Pancreas (tissue), 10 donors: ENCODE measurements around the gene FOCAD. TPM values are rescaled to one million over a fixed set of nuclear protein-coding genes. Genes with fewer than 3 reads are reported as not detected.

Source experiments
- ATAC-seq, 4 donors: fragments of 200-7000 bp; cut with Tn5 transposase; one replicate each; pipeline versions ENCODE4 v1.8.0 to v1.9.1; 2020; ENCODE audit warnings: mild to moderate bottlenecking in 4 of 4, moderate library complexity in 4 of 4
- DNase-seq, 6 donors: peaks; one replicate each; pipeline ENCODE4 v3.0.0-alpha.2; 2020
- FAIRE-seq: peaks from 2 replicates; lab custom pipeline; 2012; peaks lifted over from hg19 to GRCh38; lab: Jason Lieb, UNC
- H3K27ac ChIP-seq, 4 donors: fragments of 200-600 bp; sonication (generic); 1 replicate in 3 of 4; 2 replicates in 1 of 4; pipeline versions ENCODE4 v1.5.0 to v1.8.0; 2020
- H3K27me3 ChIP-seq, 4 donors: fragments of 200-600 bp; one replicate each; pipeline ENCODE4 v1.8.0; 2021
- H3K36me3 ChIP-seq, 3 donors: fragments of 200-600 bp; sonication (generic) in 1 of 3; one replicate each; pipeline versions ENCODE4 v1.5.0 to v1.8.0; 2020 to 2021
- H3K4me1 ChIP-seq, 3 donors: fragments of 200-600 bp; one replicate each; pipeline ENCODE4 v1.8.0; 2021
- H3K4me3 ChIP-seq, 4 donors: fragments of 200-600 bp; sonication (generic) in 2 of 4; one replicate each; pipeline versions ENCODE4 v1.5.0 to v1.8.0; 2020 to 2021
- H3K9me3 ChIP-seq, 4 donors: fragments of 200-600 bp; one replicate each; pipeline ENCODE4 v1.8.0; 2021
- whole genome bisulfite sequencing, 2 donors: extraction: QIAGEN DNeasy Blood & Tissue Kit; methylation state at CpG; one replicate each; pipeline ENCODE4 v1.1.7; 2013; 5-methylcytosine and 5-hydroxymethylcytosine counted together
- intact Hi-C, 3 donors: fragments of 100-400 bp; cut with DNase I; formaldehyde crosslinking; loops; one replicate each; pipeline versions ENCODE4 v1.11.1 to v1.14.2; 2022
- polyA plus RNA-seq, 2 donors: library from polyadenylated mRNA; stranded (reverse); fragments of 200-250 nt; gene quantifications; one replicate each; pipeline ENCODE4 v1.2.3, GENCODE V29; 2013
- total RNA-seq, 6 donors: library from RNA; stranded (reverse); fragmentation: NEBNext Ultra II Directional in 4 of 6; extraction: Animal tissue kit (Norgen Biotek cat#: 25700) in 4 of 6; gene quantifications; one replicate each; pipeline versions ENCODE4 v1.2.1 to v1.2.4, GENCODE V29; 2021 to 2023
- TF ChIP-seq, protein P1 (sequence below), 4 donors: fragments of 200-600 bp; sonication (generic) in 3 of 4; IDR thresholded peaks; one replicate each; pipeline versions ENCODE4 v1.5.0 to v1.8.0; 2021; ENCODE audit warnings: antibody characterized with exemption in 4 of 4
- donor health status: healthy with polysubstance abuse.
- donor health status: DM: no; HTN: no; CAD: no; lungs with moderate emphysema.
- donor health status: DM: no; HTN: no; CAD: no.
- donor health status: control.
- donor health status: control.
- donor health status: Bipolar disorder and iron deficiency.
- donor health status: DM: yes; HTN: yes; CAD: no.
- donor health status: DM: no; HTN: no; CAD: no.
- donor health status: DM: no; HTN: no; CAD: no.
- donor health status: DM: yes; HTN: yes; CAD: no.

The FOCAD gene
- total and polyA plus RNA-seq, 8 donors = 5.4 to 27.7 (median 16.8) TPM

DNA sequence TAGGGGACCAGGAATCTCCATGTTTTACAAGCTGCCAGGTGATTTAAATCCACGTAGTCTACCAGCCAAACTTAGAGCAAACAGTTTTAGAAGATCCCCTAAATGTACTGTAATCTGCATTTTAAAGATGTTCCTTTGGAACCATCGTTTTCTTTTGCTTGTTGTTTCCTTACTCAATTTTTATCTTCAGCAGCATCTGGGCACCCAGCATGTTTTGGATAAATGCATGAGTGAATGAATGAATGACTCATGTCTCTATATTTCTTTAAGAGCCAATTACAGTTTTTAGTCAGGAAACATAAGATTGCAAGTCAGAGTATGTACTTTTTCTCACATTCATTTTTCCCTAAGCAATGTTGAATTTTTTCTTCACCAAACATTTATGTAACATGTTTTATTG is 224.4 kb downstream of the FOCAD start:
- no peak overlapping the region for H3K4me3 ChIP-seq
- H3K27me3 ChIP-seq = no peaks in the 10 kb centered on the region
- ATAC-seq = no peak
- intact Hi-C loops = no loop called here
- WGBS, 2 donors = 59 to 70% methylated on average over 2 of the region's 2 CpGs
- TF ChIP-seq, protein P1, sequence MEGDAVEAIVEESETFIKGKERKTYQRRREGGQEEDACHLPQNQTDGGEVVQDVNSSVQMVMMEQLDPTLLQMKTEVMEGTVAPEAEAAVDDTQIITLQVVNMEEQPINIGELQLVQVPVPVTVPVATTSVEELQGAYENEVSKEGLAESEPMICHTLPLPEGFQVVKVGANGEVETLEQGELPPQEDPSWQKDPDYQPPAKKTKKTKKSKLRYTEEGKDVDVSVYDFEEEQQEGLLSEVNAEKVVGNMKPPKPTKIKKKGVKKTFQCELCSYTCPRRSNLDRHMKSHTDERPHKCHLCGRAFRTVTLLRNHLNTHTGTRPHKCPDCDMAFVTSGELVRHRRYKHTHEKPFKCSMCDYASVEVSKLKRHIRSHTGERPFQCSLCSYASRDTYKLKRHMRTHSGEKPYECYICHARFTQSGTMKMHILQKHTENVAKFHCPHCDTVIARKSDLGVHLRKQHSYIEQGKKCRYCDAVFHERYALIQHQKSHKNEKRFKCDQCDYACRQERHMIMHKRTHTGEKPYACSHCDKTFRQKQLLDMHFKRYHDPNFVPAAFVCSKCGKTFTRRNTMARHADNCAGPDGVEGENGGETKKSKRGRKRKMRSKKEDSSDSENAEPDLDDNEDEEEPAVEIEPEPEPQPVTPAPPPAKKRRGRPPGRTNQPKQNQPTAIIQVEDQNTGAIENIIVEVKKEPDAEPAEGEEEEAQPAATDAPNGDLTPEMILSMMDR (IDR thresholded peaks at IDR 0.05) = no peak
- no peaks in the 10 kb centered on the region for H3K9me3 ChIP-seq
- DNase-seq = no peak
- H3K36me3 ChIP-seq = no peaks in the 10 kb centered on the region
- FAIRE-seq = no peak
- no peak overlapping the region for H3K27ac ChIP-seq
- H3K4me1 ChIP-seq = no peaks in the 10 kb centered on the region

GRCh38 chr9:20914556-20914955 is 230.5 kb downstream of the FOCAD start:
- DNase-seq (no peak), FAIRE-seq (no peak), ATAC-seq (no peak)
- no peaks in the 10 kb centered on the region for H3K27me3 ChIP-seq
- no peaks in the 10 kb centered on the region for H3K36me3 ChIP-seq
- intact Hi-C loops = no loop called here
- TF ChIP-seq, protein P1 (IDR thresholded peaks at IDR 0.05) = no peak
- H3K9me3 ChIP-seq = no peaks in the 10 kb centered on the region
- H3K27ac ChIP-seq = no peak overlapping the region
- WGBS, 2 donors = 95 to 96% methylated on average over 6 of the region's 6 CpGs
- no peaks in the 10 kb centered on the region for H3K4me1 ChIP-seq
- H3K4me3 ChIP-seq = no peak overlapping the region

- no peak overlapping the region for H3K4me3 ChIP-seq
- no peak for DNase-seq
- 97 to 100% methylated on average over 1 of the region's 1 CpG for WGBS, 2 donors
- ATAC-seq = no peak
- H3K4me1 ChIP-seq = no peaks in the 10 kb centered on the region
- FAIRE-seq = no peak
- H3K27ac ChIP-seq = no peak overlapping the region
- TF ChIP-seq, protein P1 (IDR thresholded peaks at IDR 0.05) = no peak
- H3K9me3 ChIP-seq = no peaks in the 10 kb centered on the region
- intact Hi-C loops = no loop called here
- no peaks in the 10 kb centered on the region for H3K36me3 ChIP-seq
- no peaks in the 10 kb centered on the region for H3K27me3 ChIP-seq
Observed at GRCh38 chr9:20921362-20921761, 237.3 kb downstream of the FOCAD start.

GRCh38 chr9:20925256-20926045 is 241.4 kb downstream of the FOCAD start:
- FAIRE-seq = no peak
- no peak overlapping the region for H3K27ac ChIP-seq
- no peaks in the 10 kb centered on the region for H3K4me1 ChIP-seq
- WGBS, 2 donors = 98% methylated on average over 1 of the region's 1 CpG
- no peaks in the 10 kb centered on the region for H3K27me3 ChIP-seq
- no peaks in the 10 kb centered on the region for H3K9me3 ChIP-seq
- ATAC-seq = no peak
- intact Hi-C loops = no loop called here
- H3K4me3 ChIP-seq = no peak overlapping the region
- TF ChIP-seq, protein P1 (IDR thresholded peaks at IDR 0.05) = no peak
- no peaks in the 10 kb centered on the region for H3K36me3 ChIP-seq
- DNase-seq = no peak

DNA sequence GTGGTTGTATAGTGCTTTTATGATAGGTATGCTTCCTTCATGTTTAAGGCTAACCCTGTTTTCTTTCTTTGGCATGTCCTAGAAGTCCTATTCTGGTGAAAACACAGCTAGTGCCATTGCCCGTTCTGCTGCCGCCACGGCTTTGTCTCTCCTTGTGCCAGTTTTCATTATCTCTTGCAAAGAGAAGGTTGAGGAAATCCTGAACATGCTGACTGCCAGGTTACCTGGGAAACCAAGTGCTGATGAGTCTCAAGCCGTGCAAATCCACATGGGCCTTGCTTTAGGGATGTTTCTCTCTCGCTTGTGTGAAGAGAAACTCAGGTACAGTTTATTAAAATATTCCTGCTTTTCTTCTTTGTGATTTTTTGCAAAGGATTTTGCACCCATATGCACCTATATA is 245.2 kb downstream of the FOCAD start:
- FAIRE-seq (no peak), DNase-seq (no peak), ATAC-seq (no peak)
- Histone ChIP-seq H3K4me1 (no peaks in the 10 kb centered on the region), H3K27ac (no peak overlapping the region), H3K36me3 (no peaks in the 10 kb centered on the region), H3K4me3 (no peak overlapping the region), H3K27me3 (no peaks in the 10 kb centered on the region), H3K9me3 (no peaks in the 10 kb centered on the region)
- 67 to 83% methylated on average over 5 of the region's 5 CpGs for WGBS, 2 donors
- intact Hi-C loops = no loop called here
- TF ChIP-seq, protein P1 (IDR thresholded peaks at IDR 0.05) = no peak
